ENCODE measurements around the gene ZNF491.
"Not testable (repeated sequence)": the region's sequence is repeated elsewhere in the genome, so short reads cannot be mapped to it uniquely, and the experiment has no call there.

Gene ZNF491

GRCh38 chr19:11807099-11807380 is 8.7 kb downstream of the ZNF491 start:
- DNase-seq, result no peak

DNA sequence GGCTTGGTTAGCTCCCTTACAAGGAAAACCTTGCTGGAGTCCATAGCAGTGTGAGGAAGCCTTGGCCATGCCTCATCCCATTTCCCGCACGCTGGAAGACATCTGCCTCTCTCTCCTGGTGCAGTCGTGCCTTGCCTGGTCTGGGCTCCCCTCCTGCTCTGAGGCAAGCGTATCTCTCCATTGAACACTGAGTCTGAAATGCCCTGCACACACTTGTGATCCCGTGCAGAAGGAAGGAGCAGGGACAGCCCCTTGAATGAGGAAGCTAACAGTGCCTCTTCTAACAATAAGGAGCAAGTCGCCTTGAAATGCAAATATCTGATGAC is 15.3 kb downstream of the ZNF491 start:
- DNase-seq, result no peak

DNA sequence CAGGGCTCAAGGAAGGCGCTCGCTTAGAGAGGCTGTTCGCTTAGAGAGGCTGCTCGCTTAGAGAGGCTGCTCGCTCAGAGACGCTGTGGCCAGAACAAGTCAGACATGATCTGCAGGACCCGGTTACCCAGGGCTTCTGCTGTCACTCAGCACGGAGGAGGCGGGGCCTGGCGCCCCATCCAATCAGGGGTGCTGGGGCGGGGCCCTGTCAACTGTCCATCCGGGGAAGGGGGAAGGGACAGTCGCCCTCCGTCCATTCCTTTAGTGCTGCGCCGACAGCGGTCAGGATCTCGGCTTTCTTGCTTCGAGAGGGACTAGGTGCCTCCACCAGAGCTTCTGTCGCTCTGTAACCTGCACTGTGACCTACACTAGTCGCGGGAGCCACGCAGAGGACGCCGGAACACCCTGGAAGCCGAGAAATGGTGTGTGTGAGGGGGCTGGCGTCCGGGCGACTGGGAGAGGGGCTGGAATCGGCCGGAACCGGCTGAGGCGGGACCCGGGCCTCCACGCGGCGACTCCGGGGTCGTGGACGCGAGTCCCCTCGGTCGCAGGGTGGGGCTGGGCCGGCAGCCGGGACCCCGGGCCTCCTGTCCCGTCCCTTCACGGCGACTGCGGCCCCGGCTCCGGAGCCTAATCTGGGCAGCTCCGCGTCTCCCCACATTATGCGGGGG is 15.8 kb downstream of the ZNF491 start, which contains the start of gene ZNF440:
TSS of gene ZNF440 (plus strand) at position 245 of the 671 bp plus-strand sequence. CDS start at position 420, 175 bp downstream.
- peak; percentile 86 for DNase-seq

DNA sequence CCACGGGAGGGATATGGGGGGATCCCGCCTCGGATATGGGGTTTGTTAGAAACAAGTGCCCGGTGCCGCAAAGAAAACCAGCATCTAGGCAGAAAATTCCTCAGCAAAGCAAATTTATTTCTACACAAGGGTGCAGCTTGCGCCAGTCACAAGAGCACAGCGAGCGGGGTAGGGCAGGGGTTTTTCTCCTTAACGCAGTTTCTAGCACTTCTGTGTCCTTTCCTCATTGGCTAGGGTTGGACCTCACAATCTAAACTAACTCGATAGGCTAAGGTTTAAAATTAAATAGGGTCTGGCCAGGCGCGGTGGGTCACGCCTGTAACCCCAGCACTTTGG is 16.3 kb downstream of the ZNF491 start:
- no peak for DNase-seq

GRCh38 chr19:11821474-11822109 is 23.3 kb downstream of the ZNF491 start:
- DNase-seq, result no peak

DNA sequence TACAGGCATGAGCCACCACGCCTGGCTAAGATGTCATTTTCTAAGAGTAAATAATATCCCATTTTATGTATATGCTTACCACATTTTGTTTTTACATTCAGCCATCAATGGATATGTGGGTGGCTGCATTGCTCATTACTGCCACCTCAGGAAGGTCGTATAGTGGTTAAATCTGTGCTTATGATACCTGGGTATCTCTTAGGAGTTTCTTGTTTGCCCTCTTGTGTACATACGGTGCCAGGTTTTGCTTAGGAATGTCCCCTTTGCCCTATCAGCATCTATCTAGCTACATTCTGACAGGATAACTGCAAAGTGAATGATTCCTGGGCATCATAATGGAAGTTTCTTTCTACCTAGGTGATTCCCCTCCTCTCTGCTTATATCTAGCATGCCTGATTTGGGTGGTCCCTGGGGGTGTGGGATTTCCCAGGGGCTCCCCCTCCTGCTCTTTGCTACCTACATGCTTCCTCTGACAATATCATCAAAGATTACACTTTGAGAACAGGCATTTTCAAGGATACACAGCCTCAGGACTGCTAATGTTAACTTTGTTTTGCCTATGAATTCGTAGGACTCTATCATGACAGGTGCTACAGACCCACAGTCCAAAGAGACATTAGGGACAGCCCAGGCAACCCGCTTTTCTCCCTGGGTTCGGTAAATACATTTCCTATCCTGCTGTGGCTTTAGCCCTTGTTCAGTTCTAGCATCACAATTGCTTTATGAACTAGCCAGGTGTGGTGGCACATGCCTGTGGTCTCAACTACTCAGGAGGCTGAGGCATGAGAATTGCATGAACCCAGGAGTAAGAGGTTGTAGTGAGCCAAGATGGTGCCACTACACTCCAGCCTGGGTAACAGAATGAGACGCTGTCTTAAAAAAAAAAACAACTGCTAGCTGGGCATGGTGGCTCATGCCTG is 30.9 kb downstream of the ZNF491 start:
- not testable (repeated sequence) for DNase-seq

DNA sequence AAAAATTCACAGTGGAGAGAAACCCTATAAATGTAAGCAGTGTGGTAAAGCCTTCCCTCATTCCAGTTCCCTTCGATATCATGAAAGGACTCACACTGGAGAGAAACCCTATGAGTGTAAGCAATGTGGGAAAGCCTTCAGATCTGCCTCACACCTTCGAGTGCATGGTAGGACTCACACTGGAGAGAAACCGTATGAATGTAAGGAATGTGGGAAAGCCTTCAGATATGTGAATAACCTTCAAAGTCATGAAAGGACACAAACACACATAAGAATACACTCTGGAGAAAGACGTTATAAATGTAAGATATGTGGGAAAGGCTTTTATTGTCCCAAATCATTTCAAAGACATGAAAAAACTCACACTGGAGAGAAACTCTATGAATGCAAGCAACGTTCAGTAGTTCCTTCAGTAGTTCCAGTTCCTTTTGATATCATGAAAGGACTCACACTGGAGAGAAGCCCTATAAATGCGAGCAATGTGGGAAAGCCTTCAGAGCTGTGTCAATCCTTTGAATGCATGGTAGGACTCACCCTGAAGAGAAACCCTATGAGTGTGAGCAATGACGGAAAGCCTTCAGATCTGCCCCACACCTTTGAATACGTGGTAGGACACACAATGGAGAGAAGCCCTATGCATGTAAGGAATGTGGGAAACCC is 34.1 kb downstream of the ZNF491 start:
- DNase-seq, result no peak

- no peak for DNase-seq
Observed at GRCh38 chr19:11833541-11833940, 35.2 kb downstream of the ZNF491 start.

DNA sequence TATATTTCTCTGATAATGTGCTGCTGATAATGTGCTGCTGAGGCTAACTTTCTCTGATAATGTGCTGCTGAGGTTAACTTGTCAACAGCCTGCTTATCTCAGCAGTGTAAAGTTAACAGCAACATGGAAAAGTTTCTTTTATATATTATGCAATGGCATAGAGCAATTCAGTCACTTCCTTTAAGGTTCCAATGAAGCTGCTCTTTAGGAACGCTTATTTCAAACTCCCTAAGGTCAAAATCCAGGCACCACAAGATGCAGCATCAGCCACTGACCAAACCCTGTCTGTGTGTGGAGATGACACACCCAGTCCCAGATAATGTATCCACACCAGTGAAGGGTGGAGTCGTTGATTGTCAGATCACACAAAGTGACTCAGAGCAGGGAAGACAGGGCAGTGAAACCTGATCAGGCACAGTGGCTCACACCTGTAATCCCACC is 37.3 kb downstream of the ZNF491 start:
- DNase-seq, result not testable (repeated sequence)

GRCh38 chr19:11843722-11844121 is 45.4 kb downstream of the ZNF491 start:
- DNase-seq, result no peak

GRCh38 chr19:11847615-11848014 is 49.3 kb downstream of the ZNF491 start:
- DNase-seq, result not testable (repeated sequence)

- DNase-seq, result no peak
Observed at GRCh38 chr19:11848200-11848593, 49.9 kb downstream of the ZNF491 start.

GRCh38 chr19:11848594-11849469 is 50.5 kb downstream of the ZNF491 start, which contains the start of gene ZNF439:
Gene ZNF439, plus strand, starts transcription at chr19:11848726. Its CDS starts 142 bp downstream, at chr19:11848868.
- DNase-seq, result peak; percentile 90

GRCh38 chr19:11850289-11850688 is 52.0 kb downstream of the ZNF491 start:
- not testable (repeated sequence) for DNase-seq

GRCh38 chr19:11853358-11853757 is 55.0 kb downstream of the ZNF491 start:
- no peak for DNase-seq

DNA sequence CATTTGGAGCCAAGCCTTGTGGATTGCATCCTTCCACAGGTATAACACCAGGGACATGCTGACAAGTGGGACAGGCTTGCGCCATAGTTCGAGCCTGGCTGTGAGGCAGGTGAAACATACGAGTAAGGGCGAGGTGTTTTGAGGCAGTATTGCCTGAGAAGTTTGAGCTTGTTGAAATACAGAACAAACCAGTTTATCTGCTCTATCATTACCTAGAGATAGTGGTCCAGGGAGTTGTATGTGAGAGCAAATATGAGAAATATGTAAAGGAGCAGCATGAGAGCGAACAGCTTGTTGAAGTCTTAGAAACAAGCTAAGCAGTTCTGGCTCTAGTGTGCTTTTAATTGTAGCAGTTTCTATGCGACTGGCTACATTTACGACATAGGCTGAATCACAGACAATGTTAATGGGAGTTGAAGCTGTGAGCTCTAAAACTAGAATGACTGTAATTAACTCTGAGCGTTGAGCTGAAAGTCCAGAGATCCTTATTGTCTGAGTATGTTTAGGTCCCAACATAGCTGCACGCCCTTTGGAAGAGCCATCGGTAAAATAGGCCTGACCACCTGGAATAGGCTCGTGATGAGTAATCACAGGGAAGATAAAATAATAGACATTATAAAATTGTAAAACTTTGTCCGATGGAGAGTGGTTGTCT is 58.4 kb downstream of the ZNF491 start:
- DNase-seq, result no peak
